GM18868 (cell line): ENCODE measurements around the gene WDR83.
"Not testable (repeated sequence)": the region's sequence is repeated elsewhere in the genome, so short reads cannot be mapped to it uniquely, and the experiment has no call there.

Source experiments
- ATAC-seq: cut with Tn5 transposase; IDR thresholded peaks from one replicate; pipeline ENCODE4 v1.9.1; 2021; ENCODE audit warnings: mild to moderate bottlenecking, moderate library complexity; ENCODE audit not compliant: unreplicated experiment

The WDR83 gene

DNA sequence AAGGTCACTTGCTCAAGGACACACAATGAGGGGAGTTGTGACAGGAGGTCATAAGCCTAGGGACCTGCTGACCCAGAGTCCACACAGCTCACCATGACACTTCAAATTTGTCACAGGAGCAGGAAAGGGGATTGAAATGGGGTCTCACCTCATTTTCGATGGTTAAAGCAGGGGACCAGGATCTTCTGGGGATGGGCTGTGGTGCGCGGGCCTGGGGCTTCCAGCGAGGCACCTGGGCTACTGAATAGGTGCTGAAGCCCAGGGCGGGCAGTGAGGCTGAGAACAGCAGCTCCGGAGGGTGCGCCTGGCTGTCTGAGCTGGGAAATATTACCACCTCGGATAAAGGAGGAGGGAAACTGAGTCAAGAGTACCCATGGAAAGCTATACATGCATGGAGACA, 11.1 kb upstream of the WDR83 start:
- no peak for ATAC-seq

DNA sequence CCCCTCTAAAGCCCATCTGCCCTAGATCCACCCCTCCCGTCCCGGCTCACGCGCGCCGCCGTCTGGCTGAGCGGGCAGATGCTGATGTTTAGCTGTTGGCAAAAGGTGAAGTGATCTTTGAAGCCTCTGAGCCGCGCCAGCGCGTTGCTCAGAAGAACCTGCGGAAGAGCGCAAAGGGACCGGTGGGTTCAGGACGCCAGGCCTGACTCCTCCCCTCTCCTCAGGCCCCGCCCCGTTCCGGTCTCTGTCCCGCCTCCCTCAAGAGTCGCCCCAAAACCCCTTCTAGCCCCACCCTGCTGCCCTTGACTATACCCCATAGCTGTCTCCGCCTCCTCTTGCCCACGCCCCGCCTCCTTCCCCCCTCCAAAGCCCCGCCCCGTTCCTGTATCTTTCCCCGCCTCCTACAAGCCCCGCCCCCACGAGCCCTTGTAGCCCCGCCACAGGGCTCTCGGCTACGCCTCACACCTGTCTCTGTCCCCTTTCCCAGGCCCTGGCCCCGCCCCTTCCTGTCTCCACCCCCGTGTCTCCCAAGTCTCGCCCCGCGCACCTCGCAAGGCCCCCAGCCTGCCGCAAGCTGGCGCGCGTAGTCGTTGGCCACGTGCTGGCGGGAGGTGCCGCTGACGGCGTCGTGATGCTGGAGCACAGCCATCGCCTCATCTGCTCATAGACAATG, 9.6 kb upstream of the WDR83 start:
- ATAC-seq = no peak

DNA sequence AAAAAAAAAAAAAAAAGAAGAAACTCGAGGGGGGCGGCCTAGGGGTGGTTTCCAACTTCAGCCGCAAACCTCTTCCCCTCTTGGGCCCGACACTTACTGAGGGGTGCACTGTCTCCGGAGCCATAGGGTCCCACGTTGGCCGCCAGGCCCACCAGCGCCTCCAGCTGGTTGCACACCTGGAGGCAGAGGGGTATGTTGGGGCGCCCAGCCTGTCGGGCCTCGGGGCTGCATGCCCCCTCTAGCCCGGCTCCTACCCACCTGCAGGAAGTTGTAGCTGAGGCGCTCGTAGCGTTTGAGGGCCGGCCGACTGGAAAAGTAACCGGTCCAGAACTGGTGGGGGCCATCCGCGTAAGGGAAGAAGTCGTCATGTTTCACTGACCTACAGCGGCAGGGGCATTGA, 8.6 kb upstream of the WDR83 start:
- ATAC-seq = no peak

DNA sequence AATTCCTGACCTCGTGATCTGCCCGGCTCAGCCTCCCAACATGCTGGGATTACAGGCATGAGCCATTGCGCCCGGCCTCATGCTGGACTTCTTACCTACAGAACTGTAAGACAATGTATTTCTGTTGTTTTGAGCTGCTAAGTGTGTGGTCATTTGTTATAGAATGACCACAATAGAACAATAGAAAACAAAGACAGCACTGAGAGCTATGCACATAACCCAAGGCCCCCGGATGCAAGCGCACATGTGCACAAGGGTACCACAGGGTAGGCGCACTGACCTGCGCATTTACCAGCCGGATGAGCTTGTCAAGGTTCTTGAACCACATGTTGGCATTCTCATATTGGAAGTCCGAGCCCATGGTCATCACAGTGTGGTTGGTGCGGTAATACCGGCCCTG, 5.6 kb upstream of the WDR83 start:
- ATAC-seq = no peak

DNA sequence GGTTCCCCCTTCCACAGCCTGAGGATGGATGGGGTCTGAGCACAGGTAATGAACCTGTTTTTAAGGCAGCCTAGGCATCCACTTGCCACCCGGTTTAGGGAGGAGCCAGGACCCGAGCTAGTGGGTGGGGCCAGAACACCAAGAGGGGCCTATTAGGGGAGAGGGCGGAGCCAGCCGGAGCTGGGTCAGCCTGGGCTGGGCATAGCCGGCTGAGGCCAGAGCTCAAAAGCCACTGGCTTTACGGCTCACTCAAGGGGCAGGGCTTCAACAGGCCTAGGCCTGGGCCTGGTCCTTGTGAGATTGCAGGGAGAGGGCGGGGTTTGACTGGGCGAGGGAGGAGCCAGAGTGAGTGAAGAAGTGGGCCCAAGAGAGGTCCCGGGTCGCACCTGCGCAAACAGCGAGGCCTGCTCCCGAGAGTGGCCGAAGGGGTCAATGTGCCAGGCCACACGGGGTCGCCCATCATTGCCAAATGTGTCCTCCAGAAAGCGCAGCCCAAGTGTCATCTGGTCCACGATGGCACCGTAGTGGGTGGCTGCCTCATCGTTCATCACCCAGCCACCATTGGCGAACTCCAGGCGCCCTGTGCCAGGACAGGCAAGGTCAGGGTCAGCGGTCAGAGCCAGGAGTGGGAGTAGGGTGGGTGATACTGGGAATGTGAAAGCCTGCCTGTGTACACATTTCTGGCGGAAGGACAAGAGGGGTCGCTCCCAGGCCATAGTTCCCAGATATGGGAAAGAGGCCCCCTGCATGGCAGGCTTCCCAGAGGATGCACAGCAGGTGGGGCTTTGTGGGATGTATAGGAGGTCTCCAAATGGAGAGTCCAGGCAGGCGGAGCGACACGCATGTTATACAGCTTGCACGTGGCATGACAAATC, 2.0 kb upstream of the WDR83 start:
- no peak for ATAC-seq

- no peak for ATAC-seq
These were observed 1.4 kb upstream of the WDR83 start for GRCh38 chr19:12665281-12665573.

GRCh38 chr19:12665671-12666264, 839 bp upstream of the WDR83 start:
- no peak for ATAC-seq

- ATAC-seq = no peak
These were observed 1.2 kb downstream of the WDR83 start for GRCh38 chr19:12667731-12668302.

DNA sequence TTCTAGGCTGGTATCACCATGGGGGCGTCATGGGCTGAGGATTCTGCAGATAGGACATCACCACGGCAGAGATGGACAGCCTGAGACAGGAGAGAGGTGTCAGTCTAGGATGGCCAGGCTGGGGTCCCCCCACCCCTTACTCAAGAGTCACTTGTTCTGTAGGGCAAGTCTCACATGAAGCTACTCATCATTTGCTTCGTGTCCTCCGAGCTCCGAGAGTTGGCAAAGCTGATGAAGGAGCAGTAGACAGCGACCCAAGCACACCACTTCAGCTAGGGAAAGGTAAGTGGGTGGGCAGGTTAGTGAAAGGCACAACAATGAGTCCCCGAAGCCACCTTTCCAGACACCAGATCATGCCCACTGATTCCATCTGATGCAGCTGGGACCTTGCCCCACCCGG, 1.7 kb downstream of the WDR83 start:
- no peak for ATAC-seq

GRCh38 chr19:12668932-12669269, 2.3 kb downstream of the WDR83 start:
- no peak for ATAC-seq

- ATAC-seq = no peak
These were observed 2.9 kb downstream of the WDR83 start for GRCh38 chr19:12669270-12670158.

GRCh38 chr19:12670159-12670928, 3.7 kb downstream of the WDR83 start:
- ATAC-seq = no peak

DNA sequence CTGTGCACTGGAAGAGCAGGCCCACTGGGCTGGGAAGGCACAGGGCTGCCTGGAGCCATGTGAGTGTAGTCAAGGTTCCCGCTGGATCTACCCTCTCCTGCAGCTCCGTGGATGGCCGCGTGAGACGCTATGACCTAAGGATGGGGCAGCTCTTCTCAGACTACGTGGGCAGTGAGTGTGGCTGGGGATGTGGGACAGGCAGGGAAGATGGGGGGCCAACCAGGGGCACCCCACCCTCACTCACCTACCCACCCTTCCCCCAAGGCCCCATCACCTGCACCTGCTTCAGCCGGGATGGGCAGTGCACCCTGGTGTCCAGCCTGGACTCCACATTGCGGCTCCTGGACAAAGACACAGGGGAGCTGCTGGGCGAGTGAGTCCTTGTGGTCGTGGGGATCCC, 6.1 kb downstream of the WDR83 start:
- no peak for ATAC-seq

GRCh38 chr19:12675399-12675798, 8.8 kb downstream of the WDR83 start:
- no peak for ATAC-seq

DNA sequence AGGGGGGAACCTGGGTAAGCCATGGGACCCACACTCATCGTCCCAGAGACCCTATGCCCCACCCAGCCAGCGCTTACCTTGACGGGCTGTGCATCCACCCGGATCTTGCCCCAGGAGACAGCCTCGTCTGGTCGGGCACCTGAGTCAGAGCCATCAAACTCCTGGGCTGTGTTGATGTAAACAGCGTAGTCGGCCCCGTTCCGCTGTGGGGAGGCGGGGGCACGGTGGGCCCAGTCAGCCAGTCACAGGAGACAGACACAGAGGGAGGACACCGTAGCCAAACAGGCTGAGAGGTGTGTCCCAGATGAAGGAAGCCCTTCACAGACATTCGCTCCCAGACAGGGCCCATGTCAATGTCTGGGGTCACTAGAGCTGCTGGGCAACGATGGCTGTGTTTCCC, 9.3 kb downstream of the WDR83 start:
- ATAC-seq = no peak

- no peak for ATAC-seq
These were observed 9.8 kb downstream of the WDR83 start for GRCh38 chr19:12676384-12676792.

DNA sequence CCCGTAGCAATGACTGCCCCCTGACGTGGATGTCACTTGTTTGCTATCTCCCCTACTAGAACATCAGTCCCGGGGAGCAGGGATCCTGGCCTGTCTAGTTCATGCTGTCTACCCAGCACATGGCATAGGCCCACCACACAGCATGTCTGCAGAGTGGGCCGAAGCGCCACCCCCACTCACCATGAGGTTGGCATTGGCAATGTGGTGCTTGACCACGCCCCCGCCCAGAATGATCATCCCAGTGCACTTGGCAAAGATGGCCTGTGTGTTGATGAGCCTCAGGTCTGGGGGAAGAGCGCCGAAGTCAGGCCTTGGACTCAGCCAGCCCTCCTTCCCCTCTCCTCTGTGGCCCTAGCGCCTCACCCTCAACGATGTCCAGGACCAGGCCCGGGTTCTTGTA, 10.3 kb downstream of the WDR83 start:
- no peak for ATAC-seq

- not testable (repeated sequence) for ATAC-seq
These were observed 11.4 kb downstream of the WDR83 start for GRCh38 chr19:12678039-12678438.

DNA sequence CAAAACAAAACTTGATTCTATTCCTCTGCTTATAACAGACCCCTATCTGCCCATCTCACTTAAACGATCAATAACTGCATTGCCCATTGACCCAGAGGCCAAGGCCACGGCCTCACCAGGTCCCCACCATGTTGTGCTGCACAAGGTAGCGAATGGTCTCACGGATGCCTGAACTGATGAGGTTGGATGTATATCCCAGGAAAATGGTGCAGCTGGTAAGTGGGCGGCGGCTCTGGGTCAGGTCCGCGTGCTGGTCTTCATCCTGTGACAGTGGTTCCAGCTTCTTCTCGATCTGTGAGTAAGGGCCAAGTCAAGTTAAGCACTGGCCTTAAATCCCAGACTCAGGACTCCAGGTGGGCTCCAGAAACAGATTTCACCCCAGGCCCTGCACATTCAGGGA, 13.4 kb downstream of the WDR83 start:
- ATAC-seq = no peak
